Head of caudate nucleus (tissue), 42 donors: ENCODE results near the gene HARS1.
A peak's percentile ranks its signal among the peaks of the same experiment; 100 is the strongest.
"Not testable (repeated sequence)": the region's sequence is repeated elsewhere in the genome, so short reads cannot be mapped to it uniquely, and the experiment has no call there.

ENCODE experiments used
- DNase-seq, 42 donors: peaks; one replicate each; pipeline versions ENCODE4 v3.0.0 to v3.0.0-alpha.2; 2020 to 2021; ENCODE audit warnings: mixed read lengths in 7 of 42
- intact Hi-C: fragments of 100-400 bp; cut with DNase I; formaldehyde crosslinking; loops from one replicate; pipeline ENCODE4 v1.15.0; 2022

Gene HARS1

GRCh38 chr5:140690941-140691924, at the start of gene HARS1, which contains the start of gene HARS2:
HARS1 (minus strand) TSS chr5:140691370; CDS start chr5:140691304, 66 bp downstream.
HARS2 (plus strand) TSS chr5:140691455; CDS start chr5:140691649, 194 bp downstream.
- intact Hi-C loops: loop anchor here (10.0 kb wide), 1 partner anchor 126 kb away; the partner anchor contains the start of genes APBB3 and SLC35A4

GRCh38 chr5:140737486-140737885, 46.3 kb upstream of the HARS1 start:
- no peak for DNase-seq
- intact Hi-C loops: no loop called here

More at GRCh38 chr5:140690941-140691924, at the start of gene HARS1, which contains the start of gene HARS2:
- peak; percentile 88 to 97 (median 94) for DNase-seq

- intact Hi-C loops: no loop called here
- no peak for DNase-seq
Observed at GRCh38 chr5:140734354-140734753, 43.2 kb upstream of the HARS1 start.

- intact Hi-C loops: no loop called here
- no peak for DNase-seq
Observed at GRCh38 chr5:140733098-140733497, 41.9 kb upstream of the HARS1 start.

GRCh38 chr5:140725799-140726471, 34.8 kb upstream of the HARS1 start:
- intact Hi-C loops: no loop called here
- DNase-seq: peak in 10 of 42 donors; percentile 10 to 57 (median 28)

- intact Hi-C loops, DNase-seq: not testable (repeated sequence)
Observed at GRCh38 chr5:140721395-140721794, 30.2 kb upstream of the HARS1 start.

- DNase-seq, intact Hi-C loops: not testable (repeated sequence)
Observed at GRCh38 chr5:140720738-140721137, 29.6 kb upstream of the HARS1 start.

GRCh38 chr5:140718266-140718592, 27.1 kb upstream of the HARS1 start:
- intact Hi-C loops: no loop called here
- no peak for DNase-seq

- intact Hi-C loops, DNase-seq: not testable (repeated sequence)
Observed at GRCh38 chr5:140716238-140716637, 25.1 kb upstream of the HARS1 start.

GRCh38 chr5:140713562-140714094, 22.5 kb upstream of the HARS1 start:
- intact Hi-C loops: no loop called here
- DNase-seq: no peak

- intact Hi-C loops: no loop called here
- no peak for DNase-seq
Observed at GRCh38 chr5:140711794-140712193, 20.6 kb upstream of the HARS1 start.

- DNase-seq: peak; percentile 25 to 93 (median 66)
- intact Hi-C loops: no loop called here
Observed at GRCh38 chr5:140710899-140711552, 19.9 kb upstream of the HARS1 start.

- intact Hi-C loops: loop anchor here (10.0 kb wide), 1 partner anchor 344 kb away; the partner anchor contains the start of gene SLC4A9
Observed at GRCh38 chr5:140708787-140709186, 17.6 kb upstream of the HARS1 start.

GRCh38 chr5:140707812-140708211, 16.6 kb upstream of the HARS1 start:
- no peak for DNase-seq
- intact Hi-C loops: loop anchor here (10.0 kb wide), 1 partner anchor 343 kb away; the partner anchor contains the start of gene SLC4A9

More at GRCh38 chr5:140708787-140709186, 17.6 kb upstream of the HARS1 start:
- peak in 1 of 42 donors; percentile 17 for DNase-seq

- intact Hi-C loops: loop anchor here (5.0 to 10.0 kb wide), 2 partner anchors 38 to 336 kb away; partner anchors contain the start of genes SLC4A9 and WDR55
Observed at GRCh38 chr5:140700177-140701144, 9.3 kb upstream of the HARS1 start, which contains the start of gene ZMAT2. ZMAT2 (plus strand) TSS chr5:140700447; CDS start chr5:140700461, 14 bp downstream.

GRCh38 chr5:140696891-140697492, 5.8 kb upstream of the HARS1 start:
- peak in 1 of 42 donors; percentile 22 for DNase-seq
- intact Hi-C loops: loop anchor here (10.0 kb wide), 1 partner anchor 132 kb away; the partner anchor contains the start of genes APBB3 and SLC35A4

More at GRCh38 chr5:140700177-140701144, 9.3 kb upstream of the HARS1 start, which contains the start of gene ZMAT2:
- peak; percentile 87 to 99 (median 98) for DNase-seq

- peak in 1 of 42 donors; percentile 4 for DNase-seq
- intact Hi-C loops: loop anchor here (10.0 kb wide), 1 partner anchor 129 kb away; the partner anchor contains the start of genes APBB3 and SLC35A4
Observed at GRCh38 chr5:140694276-140694675, 3.1 kb upstream of the HARS1 start.
